HL-60 (cell line): ENCODE data around the gene ARX.

Source experiments
- DNase-seq, 2 experiments: peaks; one replicate each; pipeline ENCODE4 v3.0.0-alpha.2; 2010 to 2020; ENCODE audit warnings: low read depth in 1 of 2, low spot score in 1 of 2
- H3K27ac ChIP-seq: fragments of 250-450 bp; sonication (Bioruptor Pico); replicated peaks from 2 replicates; pipeline ENCODE4 v1.5.1; 2020; ENCODE audit warnings: mild to moderate bottlenecking, moderate library complexity
- H3K27me3 ChIP-seq: fragments of 250-450 bp; sonication (Bioruptor Pico); 2 replicates; pipeline ENCODE4 v1.5.1; 2021; ENCODE audit warnings: mild to moderate bottlenecking, moderate library complexity; ENCODE audit not compliant: insufficient read depth, poor library complexity, severe bottlenecking
- H3K4me3 ChIP-seq: replicated peaks from 2 replicates; pipeline ENCODE4 v1.5.1; 2011; ENCODE audit warnings: mild to moderate bottlenecking, control low read depth, low read length; ENCODE audit not compliant: insufficient read depth
- GABPA ChIP-seq: IDR thresholded peaks from 2 replicates; pipeline ENCODE4 v1.6.1; 2012; ENCODE audit warnings: low read depth
- POLR2AphosphoS5 ChIP-seq: IDR thresholded peaks from 2 replicates; pipeline ENCODE4 v1.6.1; 2012; ENCODE audit warnings: low read depth
- SPI1 ChIP-seq: IDR thresholded peaks from 2 replicates; pipeline ENCODE4 v1.6.1; 2012; ENCODE audit warnings: low read depth, mild to moderate bottlenecking, borderline replicate concordance
- TF ChIP-seq, protein P1 (sequence below): IDR thresholded peaks from 2 replicates; pipeline ENCODE4 v1.6.1; 2012; ENCODE audit warnings: low read depth; ENCODE audit not compliant: insufficient replicate concordance
- TF ChIP-seq, protein P2 (sequence below): IDR thresholded peaks from one replicate; pipeline ENCODE4 v1.5.1; 2011; ENCODE audit warnings: low read length, control low read depth, inconsistent platforms; ENCODE audit not compliant: insufficient read depth

Gene ARX

DNA sequence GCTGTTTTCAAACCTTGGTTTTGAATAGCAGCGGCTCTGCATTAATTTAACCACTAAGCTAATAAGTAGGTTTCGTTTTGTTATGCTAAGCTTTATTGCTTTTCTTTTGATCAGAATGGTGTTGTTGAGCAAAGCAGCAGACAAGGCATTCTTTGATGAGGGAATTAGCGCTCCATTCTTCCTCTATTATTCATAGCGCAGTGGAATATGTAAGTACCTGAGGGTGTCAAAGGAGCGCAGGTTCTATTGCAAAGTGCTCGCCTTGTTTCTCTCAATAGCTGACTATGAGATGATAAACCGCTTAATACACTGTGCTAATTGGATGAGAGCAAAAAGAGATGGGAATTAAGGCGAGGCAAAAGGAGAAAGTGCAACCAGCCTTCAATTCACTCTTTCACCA lies 16.3 kb downstream of the ARX start:
- no peak overlapping the region for H3K27ac ChIP-seq
- DNase-seq = no peak
- no peak for TF ChIP-seq SPI1
- TF ChIP-seq, protein P1, sequence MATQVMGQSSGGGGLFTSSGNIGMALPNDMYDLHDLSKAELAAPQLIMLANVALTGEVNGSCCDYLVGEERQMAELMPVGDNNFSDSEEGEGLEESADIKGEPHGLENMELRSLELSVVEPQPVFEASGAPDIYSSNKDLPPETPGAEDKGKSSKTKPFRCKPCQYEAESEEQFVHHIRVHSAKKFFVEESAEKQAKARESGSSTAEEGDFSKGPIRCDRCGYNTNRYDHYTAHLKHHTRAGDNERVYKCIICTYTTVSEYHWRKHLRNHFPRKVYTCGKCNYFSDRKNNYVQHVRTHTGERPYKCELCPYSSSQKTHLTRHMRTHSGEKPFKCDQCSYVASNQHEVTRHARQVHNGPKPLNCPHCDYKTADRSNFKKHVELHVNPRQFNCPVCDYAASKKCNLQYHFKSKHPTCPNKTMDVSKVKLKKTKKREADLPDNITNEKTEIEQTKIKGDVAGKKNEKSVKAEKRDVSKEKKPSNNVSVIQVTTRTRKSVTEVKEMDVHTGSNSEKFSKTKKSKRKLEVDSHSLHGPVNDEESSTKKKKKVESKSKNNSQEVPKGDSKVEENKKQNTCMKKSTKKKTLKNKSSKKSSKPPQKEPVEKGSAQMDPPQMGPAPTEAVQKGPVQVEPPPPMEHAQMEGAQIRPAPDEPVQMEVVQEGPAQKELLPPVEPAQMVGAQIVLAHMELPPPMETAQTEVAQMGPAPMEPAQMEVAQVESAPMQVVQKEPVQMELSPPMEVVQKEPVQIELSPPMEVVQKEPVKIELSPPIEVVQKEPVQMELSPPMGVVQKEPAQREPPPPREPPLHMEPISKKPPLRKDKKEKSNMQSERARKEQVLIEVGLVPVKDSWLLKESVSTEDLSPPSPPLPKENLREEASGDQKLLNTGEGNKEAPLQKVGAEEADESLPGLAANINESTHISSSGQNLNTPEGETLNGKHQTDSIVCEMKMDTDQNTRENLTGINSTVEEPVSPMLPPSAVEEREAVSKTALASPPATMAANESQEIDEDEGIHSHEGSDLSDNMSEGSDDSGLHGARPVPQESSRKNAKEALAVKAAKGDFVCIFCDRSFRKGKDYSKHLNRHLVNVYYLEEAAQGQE = no peak
- no peak for TF ChIP-seq POLR2AphosphoS5
- no peak for TF ChIP-seq GABPA
- TF ChIP-seq, protein P2, sequence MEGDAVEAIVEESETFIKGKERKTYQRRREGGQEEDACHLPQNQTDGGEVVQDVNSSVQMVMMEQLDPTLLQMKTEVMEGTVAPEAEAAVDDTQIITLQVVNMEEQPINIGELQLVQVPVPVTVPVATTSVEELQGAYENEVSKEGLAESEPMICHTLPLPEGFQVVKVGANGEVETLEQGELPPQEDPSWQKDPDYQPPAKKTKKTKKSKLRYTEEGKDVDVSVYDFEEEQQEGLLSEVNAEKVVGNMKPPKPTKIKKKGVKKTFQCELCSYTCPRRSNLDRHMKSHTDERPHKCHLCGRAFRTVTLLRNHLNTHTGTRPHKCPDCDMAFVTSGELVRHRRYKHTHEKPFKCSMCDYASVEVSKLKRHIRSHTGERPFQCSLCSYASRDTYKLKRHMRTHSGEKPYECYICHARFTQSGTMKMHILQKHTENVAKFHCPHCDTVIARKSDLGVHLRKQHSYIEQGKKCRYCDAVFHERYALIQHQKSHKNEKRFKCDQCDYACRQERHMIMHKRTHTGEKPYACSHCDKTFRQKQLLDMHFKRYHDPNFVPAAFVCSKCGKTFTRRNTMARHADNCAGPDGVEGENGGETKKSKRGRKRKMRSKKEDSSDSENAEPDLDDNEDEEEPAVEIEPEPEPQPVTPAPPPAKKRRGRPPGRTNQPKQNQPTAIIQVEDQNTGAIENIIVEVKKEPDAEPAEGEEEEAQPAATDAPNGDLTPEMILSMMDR = no peak
- no peaks in the 10 kb centered on the region for H3K27me3 ChIP-seq
- no peak overlapping the region for H3K4me3 ChIP-seq

DNA sequence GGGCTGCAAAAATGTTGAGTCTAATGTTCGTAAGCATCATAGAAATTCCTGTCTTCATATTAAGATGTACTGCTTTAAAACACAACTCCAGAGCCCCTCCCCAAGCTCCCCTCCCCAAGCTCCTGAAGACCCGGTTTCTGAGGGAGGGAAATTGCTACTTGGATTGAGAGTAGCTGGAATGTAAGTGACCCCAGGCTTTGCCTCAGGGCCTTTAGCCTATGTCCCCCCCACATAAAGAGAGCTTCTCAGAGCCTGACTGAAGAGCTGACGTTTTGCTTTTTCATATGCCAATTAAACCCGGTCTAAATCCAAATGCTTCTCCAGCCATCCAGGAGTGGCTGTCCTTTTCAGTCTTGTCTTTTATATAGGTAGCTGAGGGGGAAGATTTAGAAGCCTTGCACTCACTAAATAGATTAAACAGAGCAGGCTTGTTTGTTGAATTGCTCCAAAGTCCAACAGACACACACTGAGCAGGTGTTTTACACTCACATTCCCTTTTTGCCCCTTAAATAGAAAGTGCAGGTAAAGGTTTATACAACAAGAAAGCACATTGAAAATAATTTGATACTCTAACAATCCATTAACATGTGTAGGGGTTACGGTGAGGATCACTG lies 19.6 kb downstream of the ARX start:
- H3K27ac ChIP-seq = no peak overlapping the region
- no peaks in the 10 kb centered on the region for H3K27me3 ChIP-seq
- no peak for DNase-seq
- no peak overlapping the region for H3K4me3 ChIP-seq
- TF ChIP-seq, protein P1 = no peak
- TF ChIP-seq GABPA (no peak), POLR2AphosphoS5 (no peak), SPI1 (no peak)
- TF ChIP-seq, protein P2 = no peak

DNA sequence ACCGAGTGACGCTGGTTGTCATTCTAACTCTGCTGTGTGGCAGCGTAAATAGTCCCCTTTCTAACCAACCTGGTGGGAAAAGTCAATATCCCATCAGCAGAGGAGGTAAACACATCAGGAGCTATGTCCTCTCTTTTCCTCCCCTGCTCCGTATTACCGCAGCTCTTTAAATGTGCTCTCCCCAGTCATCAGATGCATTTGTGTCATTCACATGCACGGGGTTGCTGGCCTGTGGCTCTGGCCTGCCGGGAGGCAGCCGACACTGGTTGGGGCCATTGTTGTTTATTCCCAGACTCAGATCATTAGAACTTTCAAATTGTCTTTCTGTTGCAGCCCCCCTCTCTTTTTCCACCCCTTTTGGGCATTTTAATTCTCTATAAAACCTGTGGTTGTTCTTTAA lies 21.9 kb downstream of the ARX start:
- no peak overlapping the region for H3K27ac ChIP-seq
- H3K27me3 ChIP-seq = no peaks in the 10 kb centered on the region
- TF ChIP-seq POLR2AphosphoS5 (no peak), SPI1 (no peak), GABPA (no peak)
- TF ChIP-seq, protein P2 = no peak
- TF ChIP-seq, protein P1 = no peak
- no peak for DNase-seq
- H3K4me3 ChIP-seq = no peak overlapping the region
